Stimulated activated CD4-positive, alpha-beta T cell treated with anti-CD3 and anti-CD28 coated beads, Interleukin-4, amount 100 ng/mL, for 48 hours (primary cell): ENCODE data around the gene SPNS2.

ENCODE experiments used
- DNase-seq, 2 donors: peaks; one replicate each; pipeline ENCODE4 v3.0.0-alpha.2; 2020; ENCODE audit warnings: low read depth in 2 of 2

Gene SPNS2

GRCh38 chr17:4537451-4538235 is 39.0 kb downstream of the SPNS2 start:
- no peak for DNase-seq

- no peak for DNase-seq
These were observed 39.7 kb downstream of the SPNS2 start for GRCh38 chr17:4538236-4539002.

GRCh38 chr17:4539025-4539424 is 40.3 kb downstream of the SPNS2 start:
- DNase-seq: no peak

- DNase-seq: no peak
These were observed 41.0 kb downstream of the SPNS2 start for GRCh38 chr17:4539576-4540223.

GRCh38 chr17:4540224-4540651 is 41.6 kb downstream of the SPNS2 start:
- no peak for DNase-seq

GRCh38 chr17:4540687-4541327 is 42.1 kb downstream of the SPNS2 start:
- no peak for DNase-seq

GRCh38 chr17:4541328-4542002 is 42.8 kb downstream of the SPNS2 start:
- DNase-seq: no peak

- no peak for DNase-seq
These were observed 43.5 kb downstream of the SPNS2 start for GRCh38 chr17:4542003-4542725.

GRCh38 chr17:4542726-4543191 is 44.1 kb downstream of the SPNS2 start:
- no peak for DNase-seq

- no peak for DNase-seq
These were observed 44.9 kb downstream of the SPNS2 start for GRCh38 chr17:4543557-4544026.

- no peak for DNase-seq
These were observed 45.7 kb downstream of the SPNS2 start for GRCh38 chr17:4544135-4544950.

- no peak for DNase-seq
These were observed 46.2 kb downstream of the SPNS2 start for GRCh38 chr17:4544951-4545216.

GRCh38 chr17:4545217-4545951 is 46.7 kb downstream of the SPNS2 start:
- DNase-seq: no peak

GRCh38 chr17:4547118-4547906 is 48.6 kb downstream of the SPNS2 start:
- no peak for DNase-seq

- no peak for DNase-seq
These were observed 49.4 kb downstream of the SPNS2 start for GRCh38 chr17:4548061-4548461.

GRCh38 chr17:4548721-4549531 is 50.2 kb downstream of the SPNS2 start:
- DNase-seq: no peak

- no peak for DNase-seq
These were observed 51.3 kb downstream of the SPNS2 start for GRCh38 chr17:4549781-4550533.
